ENCODE data around the gene KCNT2.
"Not testable (repeated sequence)": the region's sequence is repeated elsewhere in the genome, so short reads cannot be mapped to it uniquely, and the experiment has no call there.

The KCNT2 gene

GRCh38 chr1:196510451-196510850 lies 97.8 kb downstream of the KCNT2 start:
- DNase-seq, result no peak

- DNase-seq, result not testable (repeated sequence)
These were observed 104.0 kb downstream of the KCNT2 start for GRCh38 chr1:196504224-196504623.

DNA sequence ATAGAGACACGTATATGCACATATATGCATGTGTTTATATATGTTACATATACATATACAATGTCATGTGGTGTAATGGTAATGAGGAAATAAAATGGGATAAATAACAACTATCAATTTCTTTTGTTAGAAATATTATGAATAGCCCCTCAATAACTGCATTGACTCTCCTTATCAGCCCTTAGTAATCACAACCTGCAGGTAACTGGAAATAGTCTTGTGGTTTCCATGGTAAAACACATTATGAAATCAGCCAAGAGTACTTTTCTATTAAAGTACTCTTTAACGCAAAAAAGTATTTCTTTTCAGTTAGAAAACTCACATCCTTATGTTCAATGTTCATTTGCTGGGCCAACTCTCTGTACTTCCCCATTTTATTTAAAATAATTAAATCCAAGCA lies 105.8 kb downstream of the KCNT2 start:
- no peak for DNase-seq

DNA sequence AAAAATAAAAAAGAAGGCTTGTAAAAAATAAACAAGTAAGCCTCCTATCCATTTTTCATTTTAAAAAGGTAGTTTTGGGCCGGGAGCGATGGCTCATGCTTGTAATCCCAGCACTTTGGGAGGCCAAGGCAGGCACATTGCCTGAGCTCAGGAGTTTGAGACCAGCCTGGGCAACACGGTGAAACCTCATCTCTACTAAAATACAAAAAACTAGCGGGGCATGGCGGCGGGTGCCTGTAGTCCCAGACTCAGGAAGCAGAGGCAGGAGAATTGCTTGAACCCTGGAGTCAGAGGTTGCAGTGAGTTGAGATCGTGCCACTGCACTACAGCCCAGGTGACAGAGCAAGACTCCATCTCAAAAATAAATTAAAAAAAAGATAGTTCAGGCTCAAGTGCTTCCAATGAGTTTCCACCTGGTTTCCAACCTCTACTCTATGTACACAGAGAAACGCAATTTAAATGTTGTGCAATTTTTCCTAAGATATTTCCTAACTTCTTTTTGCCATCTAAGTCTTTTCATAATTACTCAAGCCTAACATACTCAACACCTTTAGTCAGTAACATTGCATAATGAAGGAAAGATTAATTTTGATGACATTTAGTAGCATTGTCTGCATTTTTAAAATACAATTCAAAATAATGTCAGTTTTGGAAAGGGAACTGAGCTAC lies 106.3 kb downstream of the KCNT2 start:
- no peak for DNase-seq

GRCh38 chr1:196497817-196498216 lies 110.4 kb downstream of the KCNT2 start:
- DNase-seq, result no peak

DNA sequence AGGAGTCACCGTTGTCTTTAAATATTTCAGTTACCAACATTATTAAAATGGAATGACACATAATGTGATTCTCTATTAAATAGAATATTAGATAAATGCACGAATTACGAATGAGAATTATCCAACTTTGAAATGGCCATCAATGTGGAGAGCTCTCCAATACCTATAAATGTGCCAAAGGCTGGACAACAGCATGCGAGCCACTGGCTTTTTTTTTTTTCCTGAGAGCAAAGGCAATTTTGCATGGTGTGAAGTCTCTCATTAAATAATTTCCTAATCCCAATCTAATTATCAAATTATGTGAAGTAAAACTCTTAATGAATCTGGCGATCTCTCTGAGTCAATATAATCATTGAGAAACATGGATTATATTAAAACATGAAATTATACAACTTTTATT lies 113.5 kb downstream of the KCNT2 start:
- DNase-seq, result no peak

GRCh38 chr1:196493881-196494280 lies 114.4 kb downstream of the KCNT2 start:
- DNase-seq, result no peak

- no peak for DNase-seq
These were observed 119.7 kb downstream of the KCNT2 start for GRCh38 chr1:196488579-196488978.

DNA sequence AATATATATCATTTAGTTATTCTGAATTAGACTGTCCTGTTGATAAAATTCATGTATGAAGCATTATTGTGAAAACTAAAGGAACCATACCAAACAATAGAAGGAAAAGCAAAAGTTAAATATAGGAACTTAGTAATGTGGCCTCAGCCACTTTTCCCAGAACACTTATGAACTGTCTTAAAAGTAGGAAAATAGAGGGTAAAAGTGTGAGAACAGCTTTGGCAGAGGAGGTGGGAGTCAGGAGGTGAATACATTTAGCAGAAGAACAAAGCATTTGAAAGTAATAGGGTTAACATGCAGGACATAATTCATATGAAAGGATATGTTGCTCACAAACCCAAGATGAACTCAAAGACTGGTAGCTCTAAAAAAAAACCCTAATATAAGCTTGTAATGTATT lies 121.9 kb downstream of the KCNT2 start:
- DNase-seq, result no peak

DNA sequence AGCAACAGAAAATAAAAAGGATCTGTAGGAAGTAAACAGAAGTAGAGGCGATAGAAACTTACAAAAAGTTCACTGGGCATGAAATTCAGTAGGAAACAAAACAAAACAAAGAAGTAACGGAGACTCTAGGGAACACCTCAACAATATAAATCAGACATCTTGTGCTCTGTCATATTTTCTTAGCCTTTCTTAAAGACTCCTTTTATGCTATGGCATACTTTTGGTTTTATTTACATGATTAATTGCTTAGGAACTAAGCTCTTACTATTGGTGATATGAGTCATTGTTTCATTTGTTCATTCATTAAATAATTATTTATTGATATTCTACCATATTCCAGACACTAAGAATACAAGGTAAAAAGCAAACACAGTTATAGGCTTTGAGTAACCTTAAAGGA lies 126.6 kb downstream of the KCNT2 start:
- no peak for DNase-seq

DNA sequence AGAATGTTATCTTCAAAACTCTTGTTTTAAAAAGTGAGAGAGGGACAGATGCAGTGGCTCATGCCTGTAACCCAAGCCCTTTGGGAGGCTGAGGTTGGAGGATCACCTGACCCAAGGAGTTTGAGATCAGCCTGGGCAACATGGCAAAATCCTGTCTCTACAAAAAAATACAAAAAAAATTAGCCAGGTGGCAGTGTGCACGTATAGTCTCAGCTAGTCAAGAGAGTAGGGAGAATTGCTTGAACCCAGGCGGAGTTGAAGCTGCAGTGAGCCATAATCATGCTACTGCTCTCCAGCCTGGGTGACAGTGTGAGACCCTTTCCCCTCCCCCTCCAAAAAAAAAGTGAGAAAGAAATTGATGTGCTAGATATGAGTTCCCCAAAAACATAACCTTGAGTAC lies 131.0 kb downstream of the KCNT2 start:
- DNase-seq, result no peak

DNA sequence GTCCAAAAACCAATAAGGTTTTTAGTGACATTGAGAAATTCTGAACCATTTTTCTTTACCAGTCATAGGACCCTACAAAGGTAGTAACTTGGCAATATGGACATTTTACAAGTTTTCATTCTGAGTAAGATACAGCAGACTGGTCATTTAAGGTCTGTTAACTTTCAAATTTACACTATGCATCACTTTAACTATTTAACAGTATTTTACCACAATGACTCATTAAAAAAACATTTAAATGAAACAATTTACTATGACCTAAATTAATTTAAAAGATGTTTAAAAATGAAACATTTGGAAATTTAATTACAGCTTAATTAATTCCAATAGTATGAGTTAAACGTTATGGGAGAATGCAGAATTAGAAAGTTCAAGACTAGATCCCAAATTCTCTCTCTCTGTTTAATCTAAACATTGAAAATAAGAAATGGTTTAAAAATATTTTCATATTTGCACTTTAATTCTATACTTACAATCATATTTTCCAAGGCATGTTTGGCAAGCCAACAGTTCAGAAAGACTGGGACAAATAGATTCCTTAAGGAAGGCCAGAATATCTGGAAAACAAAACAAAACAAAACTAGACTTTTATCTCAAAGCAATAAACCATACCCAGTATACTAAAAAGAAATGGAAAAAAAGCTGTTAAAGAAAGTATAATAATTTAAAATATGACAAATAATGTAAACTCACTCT lies 140.9 kb downstream of the KCNT2 start:
- no peak for DNase-seq

DNA sequence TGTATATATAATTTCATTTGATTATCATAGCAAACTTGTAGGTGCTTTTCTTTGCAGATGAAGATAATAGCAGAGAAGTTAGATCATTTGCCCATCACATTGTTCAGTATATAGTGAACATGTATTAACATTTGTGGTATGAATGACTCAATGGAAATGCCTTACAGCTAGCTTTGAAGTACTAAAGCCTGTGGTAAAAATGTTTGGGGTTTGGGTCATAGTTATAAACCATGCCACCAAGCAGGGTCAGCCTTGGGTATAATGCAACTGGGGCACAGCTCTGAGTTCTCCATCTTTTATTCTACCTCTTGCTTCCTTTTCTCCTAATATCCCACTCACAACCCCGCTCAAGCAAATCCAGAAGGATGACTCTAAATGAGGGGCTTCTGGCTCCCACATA lies 141.6 kb downstream of the KCNT2 start:
- DNase-seq, result no peak

DNA sequence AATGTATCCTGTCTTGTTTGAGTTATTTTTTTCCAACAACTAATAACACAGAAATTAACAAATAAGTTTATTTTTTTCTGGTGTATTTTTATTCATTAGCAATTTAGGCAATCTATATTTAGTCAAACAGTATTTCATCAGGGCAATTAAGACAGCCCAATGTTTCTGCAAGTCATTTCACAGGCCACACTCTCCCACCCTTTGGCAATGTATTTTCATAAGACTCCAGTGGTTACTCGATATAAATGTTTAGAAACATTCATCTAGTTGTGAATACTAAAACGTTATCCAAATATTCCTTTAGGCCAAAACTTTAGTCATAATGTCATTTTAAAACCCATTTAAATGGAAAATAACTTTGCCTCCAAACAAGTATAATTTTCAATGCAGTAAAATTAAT lies 142.1 kb downstream of the KCNT2 start:
- no peak for DNase-seq

- DNase-seq, result no peak
These were observed 143.7 kb downstream of the KCNT2 start for GRCh38 chr1:196464480-196464941.

DNA sequence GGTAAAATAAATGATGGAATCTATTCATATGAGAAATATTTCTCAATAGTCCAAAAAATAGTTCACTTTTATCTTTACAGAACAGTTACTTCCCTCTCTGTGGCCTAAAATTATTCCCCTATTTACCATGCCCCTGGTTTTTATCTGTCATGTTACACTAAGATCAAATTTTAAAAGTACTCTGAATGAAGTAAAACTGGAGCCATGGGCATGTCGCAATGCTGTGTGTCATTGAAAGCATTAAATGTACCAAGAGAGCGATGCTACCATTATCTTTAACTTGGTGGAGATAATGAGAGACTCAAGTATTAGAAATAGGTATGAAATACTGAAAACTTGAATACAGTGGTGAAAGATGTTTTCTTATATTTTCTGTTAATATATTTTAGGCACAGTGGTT lies 146.2 kb downstream of the KCNT2 start:
- DNase-seq, result no peak

- DNase-seq, result no peak
These were observed 146.7 kb downstream of the KCNT2 start for GRCh38 chr1:196461521-196461920.

- DNase-seq, result no peak
These were observed 148.9 kb downstream of the KCNT2 start for GRCh38 chr1:196459383-196459782.

- DNase-seq, result no peak
These were observed 153.4 kb downstream of the KCNT2 start for GRCh38 chr1:196454792-196455191.

DNA sequence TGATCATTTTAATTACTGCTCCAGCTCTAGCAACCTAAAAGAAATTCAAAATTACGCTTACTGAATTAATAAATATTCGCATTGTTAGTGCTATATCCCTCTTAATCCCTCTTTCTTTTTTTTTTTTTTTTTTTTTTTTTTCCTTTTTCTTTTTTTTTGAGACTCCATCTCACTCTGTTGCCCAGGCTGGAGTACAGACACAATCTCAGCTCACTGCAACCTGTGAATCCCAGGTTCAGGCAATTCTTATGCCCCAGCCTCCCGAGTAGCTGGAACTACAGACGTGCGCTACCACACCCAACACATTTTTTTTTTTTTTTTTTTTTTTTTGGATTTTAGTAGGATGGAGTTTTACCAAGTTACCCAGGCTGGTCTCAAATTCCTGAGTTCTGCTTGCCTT lies 157.1 kb downstream of the KCNT2 start:
- no peak for DNase-seq

- no peak for DNase-seq
These were observed 157.8 kb downstream of the KCNT2 start for GRCh38 chr1:196450143-196451095.

GRCh38 chr1:196449460-196449859 lies 158.8 kb downstream of the KCNT2 start:
- no peak for DNase-seq

DNA sequence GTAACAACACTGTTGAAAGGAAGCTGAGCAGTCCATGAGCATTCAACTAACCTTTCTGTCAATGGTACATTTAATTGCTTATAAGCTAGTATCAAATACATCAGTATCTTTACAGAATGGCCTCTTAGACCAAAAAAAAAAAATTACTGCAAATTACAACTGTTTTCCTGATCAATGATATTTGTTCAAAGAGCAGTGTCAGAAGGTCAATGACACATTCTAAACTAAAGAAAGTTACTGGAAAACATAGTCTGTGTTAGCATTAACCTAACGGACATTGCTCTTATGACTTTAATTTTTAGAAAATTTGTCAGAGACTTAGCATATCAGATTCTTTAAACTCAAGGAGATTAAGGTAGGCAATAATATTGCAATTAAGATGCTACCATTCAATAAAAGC lies 162.5 kb downstream of the KCNT2 start:
- DNase-seq, result no peak

GRCh38 chr1:196444634-196445033 lies 163.6 kb downstream of the KCNT2 start:
- DNase-seq, result no peak

Data from DMS79 (cell line).